H1 (cell line): ENCODE measurements around the gene ATP13A2. TPM values are rescaled to one million over a fixed set of nuclear protein-coding genes. Genes with fewer than 3 reads are reported as not detected.
"Not testable (repeated sequence)": the region's sequence is repeated elsewhere in the genome, so short reads cannot be mapped to it uniquely, and the experiment has no call there.

Experiments
- CTCF ChIA-PET: fragments of 300-600 bp; sonication (Branson Sonifier 250); formaldehyde crosslinking; loops from one replicate; lab custom pipeline; 2021; ENCODE audit not compliant: partially characterized antibody; lab: Charles Lee
- POLR2A ChIA-PET: fragments of 300-600 bp; sonication (Branson Sonifier 250); formaldehyde crosslinking; loops from one replicate; lab custom pipeline; 2021; ENCODE audit warnings: inconsistent platforms; ENCODE audit not compliant: partially characterized antibody; lab: Charles Lee
- DNase-seq, 2 experiments: peaks; one replicate each; pipeline versions ENCODE4 v3.0.0 to v3.0.0-alpha.2; 2010 to 2022; ENCODE audit warnings: low spot score in 2 of 2, low read depth in 1 of 2, mixed read lengths in 1 of 2
- FAIRE-seq: peaks from 2 replicates; lab custom pipeline; 2011; peaks lifted over from hg19 to GRCh38; lab: Jason Lieb, UNC
- H2AFZ ChIP-seq: 2 replicates; pipeline ENCODE4 v1.8.1; 2012; ENCODE audit warnings: low read length, inconsistent platforms
- H2AK5ac ChIP-seq: 2 replicates; pipeline ENCODE4 v1.6.1; 2013; ENCODE audit warnings: low read depth, low read length
- H2BK120ac ChIP-seq: replicated peaks from 2 replicates; pipeline ENCODE3; 2013; ENCODE audit warnings: low read depth, low read length, inconsistent platforms
- H2BK12ac ChIP-seq: 2 replicates; pipeline ENCODE4 v1.6.1; 2013; ENCODE audit warnings: low read depth, low read length
- H2BK15ac ChIP-seq: 2 replicates; pipeline ENCODE4 v1.6.1; 2013; ENCODE audit warnings: low read length
- H2BK20ac ChIP-seq: 2 replicates; pipeline ENCODE4 v1.6.1; 2013; ENCODE audit warnings: low read length
- H2BK5ac ChIP-seq: 2 replicates; pipeline ENCODE4 v1.6.1; 2013; ENCODE audit warnings: low read depth, low read length
- H3K14ac ChIP-seq: 2 replicates; pipeline ENCODE4 v1.6.1; 2013; ENCODE audit warnings: inconsistent platforms; ENCODE audit not compliant: insufficient read length
- H3K18ac ChIP-seq: 2 replicates; pipeline ENCODE4 v1.6.1; 2013; ENCODE audit warnings: low read length; ENCODE audit errors: extremely low read depth
- H3K23ac ChIP-seq: 2 replicates; pipeline ENCODE4 v1.6.1; 2013; ENCODE audit warnings: inconsistent platforms; ENCODE audit not compliant: insufficient read length
- H3K23me2 ChIP-seq: 2 replicates; pipeline ENCODE4 v1.6.1; 2013; ENCODE audit warnings: low read depth, low read length
- H3K27ac ChIP-seq: 2 replicates; pipeline ENCODE4 v1.6.1; 2011; ENCODE audit warnings: low read depth, low read length, inconsistent platforms
- H3K27me3 ChIP-seq, 4 experiments: replicated peaks in 1 of 4; 1 replicate in 1 of 4; 2 replicates in 3 of 4; pipeline versions ENCODE4 v1.6.1 to v1.8.1; 2011 to 2013; ENCODE audit warnings: low read length in 3 of 4, mild to moderate bottlenecking in 3 of 4, inconsistent platforms in 2 of 4, mixed read lengths in 2 of 4, moderate library complexity in 1 of 4; ENCODE audit not compliant: control insufficient read depth in 3 of 4, insufficient read depth in 3 of 4; ENCODE audit errors: extremely low read depth in 1 of 4
- H3K36me3 ChIP-seq, 4 experiments: 2 replicates each; pipeline versions ENCODE4 v1.6.1 to v1.8.1; 2011 to 2013; ENCODE audit warnings: mild to moderate bottlenecking in 4 of 4, low read length in 3 of 4, moderate library complexity in 2 of 4, control low read depth in 1 of 4, inconsistent platforms in 1 of 4; ENCODE audit not compliant: insufficient read depth in 4 of 4, control insufficient read depth in 2 of 4
- H3K4ac ChIP-seq: replicated peaks from 2 replicates; pipeline ENCODE3; 2013; ENCODE audit warnings: low read length, low read depth, mixed read lengths, inconsistent platforms; ENCODE audit not compliant: insufficient read length
- H3K4me1 ChIP-seq, 4 experiments: replicated peaks in 1 of 4; 1 replicate in 1 of 4; 2 replicates in 3 of 4; pipeline versions ENCODE4 v1.6.1 to v1.8.1; 2011 to 2013; ENCODE audit warnings: low read length in 3 of 4, inconsistent platforms in 2 of 4, mixed read lengths in 1 of 4; ENCODE audit not compliant: insufficient read depth in 4 of 4, control insufficient read depth in 3 of 4
- H3K4me2 ChIP-seq, 2 experiments: 2 replicates each; pipeline versions ENCODE4 v1.6.1 to v1.8.1; 2011 to 2013; ENCODE audit warnings: low read depth in 2 of 2, low read length in 2 of 2, control low read depth in 1 of 2, inconsistent platforms in 1 of 2, mild to moderate bottlenecking in 1 of 2; ENCODE audit not compliant: insufficient read depth in 1 of 2
- H3K4me3 ChIP-seq, 4 experiments: fragments of 200-600, 300-600 bp in 1 of 4; sonication (generic), shearing (Covaris generic), sonication (Bioruptor Twin) in 1 of 4; 2 replicates each; pipeline versions ENCODE4 v1.5.1 to v1.8.1; 2011 to 2016; ENCODE audit warnings: low read length in 4 of 4, low read depth in 3 of 4, control low read depth in 2 of 4, inconsistent platforms in 2 of 4, mild to moderate bottlenecking in 2 of 4, mixed read lengths in 1 of 4, moderate library complexity in 1 of 4; ENCODE audit not compliant: insufficient read depth in 2 of 4; ENCODE audit errors: extremely low read depth in 1 of 4
- H3K56ac ChIP-seq: replicated peaks from 2 replicates; pipeline ENCODE3; 2013; ENCODE audit warnings: low read depth, mild to moderate bottlenecking, mixed read lengths, low read length, inconsistent platforms; ENCODE audit not compliant: insufficient read length
- H3K79me1 ChIP-seq: 2 replicates; pipeline ENCODE4 v1.6.1; 2013; ENCODE audit warnings: low read depth, low read length, control low read depth
- H3K79me2 ChIP-seq, 2 experiments: 2 replicates each; pipeline versions ENCODE4 v1.6.1 to v1.8.1; 2012 to 2013; ENCODE audit warnings: low read length in 2 of 2, mild to moderate bottlenecking in 2 of 2, inconsistent platforms in 1 of 2; ENCODE audit not compliant: insufficient read depth in 2 of 2, control insufficient read depth in 1 of 2
- H3K9ac ChIP-seq, 4 experiments: replicated peaks in 1 of 4; 1 replicate in 1 of 4; 2 replicates in 3 of 4; pipeline versions ENCODE4 v1.6.1 to v1.8.1; 2011 to 2013; ENCODE audit warnings: low read depth in 3 of 4, low read length in 3 of 4, control low read depth in 2 of 4, mild to moderate bottlenecking in 2 of 4, moderate library complexity in 2 of 4, inconsistent platforms in 1 of 4; ENCODE audit errors: extremely low read depth in 1 of 4
- H3K9me3 ChIP-seq, 2 experiments: 2 replicates each; pipeline versions ENCODE4 v1.6.1 to v1.8.1; 2012 to 2013; ENCODE audit warnings: mild to moderate bottlenecking in 2 of 2, moderate library complexity in 2 of 2, control low read depth in 1 of 2, inconsistent platforms in 1 of 2, low read depth in 1 of 2, low read length in 1 of 2, mixed read lengths in 1 of 2; ENCODE audit not compliant: insufficient read depth in 2 of 2
- H4K20me1 ChIP-seq, 2 experiments: replicated peaks in 1 of 2; 2 replicates each; pipeline versions ENCODE3 to v1.8.1; 2011 to 2013; ENCODE audit warnings: inconsistent platforms in 2 of 2, low read length in 2 of 2, mild to moderate bottlenecking in 1 of 2; ENCODE audit not compliant: insufficient read depth in 2 of 2, control insufficient read depth in 1 of 2
- H4K5ac ChIP-seq: 2 replicates; pipeline ENCODE4 v1.6.1; 2013; ENCODE audit warnings: low read length, low read depth, mixed read lengths, inconsistent platforms; ENCODE audit not compliant: insufficient read length
- H4K8ac ChIP-seq: 2 replicates; pipeline ENCODE4 v1.8.0; 2013; ENCODE audit warnings: mild to moderate bottlenecking, moderate library complexity, low read length, inconsistent platforms; ENCODE audit not compliant: insufficient read depth; ENCODE audit errors: extremely low read depth
- H4K91ac ChIP-seq: replicated peaks from 2 replicates; pipeline ENCODE3; 2013; ENCODE audit warnings: low read length, mixed read lengths, inconsistent platforms; ENCODE audit not compliant: insufficient read length
- BACH1 ChIP-seq: IDR thresholded peaks from 2 replicates; pipeline ENCODE4 v1.6.1; 2012; ENCODE audit warnings: low read length, improper control_type of control experiment
- CBX8 ChIP-seq: fragments of 300-800, 300-1000 bp; sonication (generic); IDR thresholded peaks from 2 replicates; pipeline ENCODE4 v1.7.1; 2016; ENCODE audit warnings: low read depth, low read length, borderline replicate concordance
- CREB1 ChIP-seq: IDR thresholded peaks from 2 replicates; pipeline ENCODE4 v1.6.1; 2012; ENCODE audit warnings: inconsistent platforms
- GTF2F1 ChIP-seq: IDR thresholded peaks from 2 replicates; pipeline ENCODE4 v1.6.1; 2012; ENCODE audit warnings: low read depth, low read length, improper control_type of control experiment, borderline replicate concordance
- HDAC6 ChIP-seq: IDR thresholded peaks from one replicate; pipeline ENCODE4 v1.7.1; 2012; ENCODE audit warnings: low read depth, mild to moderate bottlenecking, inconsistent platforms, low read length, moderate library complexity
- WGBS, 2 experiments: shearing (Covaris generic) in 1 of 2; methylation state at CpG; one replicate each; pipeline versions ENCODE4 v1.1.6 to v1.1.7; 2013 to 2015; ENCODE audit warnings: low lambda C conversion rate in 2 of 2, mixed read lengths in 2 of 2, inconsistent platforms in 1 of 2, low coverage in 1 of 2, missing lambda C conversion rate in 1 of 2; ENCODE audit not compliant: insufficient replicate concordance in 2 of 2, insufficient coverage in 1 of 2, insufficient read length in 1 of 2; ENCODE audit errors: extremely low coverage in 1 of 2, missing lambda C conversion rate in 1 of 2; 5-methylcytosine and 5-hydroxymethylcytosine counted together
- polyA plus RNA-seq, 7 experiments: library from polyadenylated mRNA; depleted of rRNA in 3 of 7; stranded (reverse) in 5 of 7; unstranded in 2 of 7; fragments of >200 nt in 5 of 7; fragments of 200-250 nt in 2 of 7; gene quantifications; 1 replicate in 5 of 7; 2 replicates in 1 of 7; 4 replicates in 1 of 7; pipeline versions ENCODE4 v1.2.1 to v1.2.3, GENCODE V29; 2011 to 2013; ENCODE audit warnings: missing spikeins in 2 of 7, mixed read lengths in 2 of 7
- total RNA-seq: library from RNA; stranded (reverse); fragmentation: NEBNext Ultra II Directional; extraction: Animal tissue kit (Norgen Biotek cat#: 25700); gene quantifications from 2 replicates; pipeline ENCODE4 v1.2.1, GENCODE V29; 2021

Gene ATP13A2
- total and polyA plus RNA-seq, 2 of the 8 experiments (the other 6 are each of a cell fraction or from before 2014, with no cell fraction given) = 82.1 to 83.6 TPM

DNA sequence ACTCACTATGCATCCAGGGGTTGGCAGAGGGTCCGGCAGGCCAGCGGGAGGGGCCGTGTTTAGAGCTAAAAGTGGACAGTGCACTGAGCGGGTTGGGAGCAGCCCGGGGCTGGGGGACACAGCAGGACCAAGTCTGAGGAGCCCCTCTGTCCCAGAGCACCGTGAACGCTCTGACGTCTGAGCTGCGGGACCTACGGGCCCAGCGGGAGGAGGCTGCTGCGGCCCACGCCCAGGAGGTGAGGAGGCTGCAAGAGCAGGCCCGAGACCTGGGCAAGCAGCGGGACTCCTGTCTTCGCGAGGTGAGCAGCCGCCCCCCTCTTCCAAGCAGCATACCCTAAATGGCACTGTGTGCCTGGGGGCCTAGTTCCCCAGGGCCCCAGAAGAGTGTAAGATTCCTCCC lies 57.1 kb downstream of the ATP13A2 start (continued):
- TF ChIP-seq GTF2F1 = no peak
- no peak for TF ChIP-seq BACH1
- no peak for TF ChIP-seq CREB1
- no peak for TF ChIP-seq HDAC6
- no peak for TF ChIP-seq CBX8
- TF ChIP-seq, all 59 proteins: peak for 0

DNA sequence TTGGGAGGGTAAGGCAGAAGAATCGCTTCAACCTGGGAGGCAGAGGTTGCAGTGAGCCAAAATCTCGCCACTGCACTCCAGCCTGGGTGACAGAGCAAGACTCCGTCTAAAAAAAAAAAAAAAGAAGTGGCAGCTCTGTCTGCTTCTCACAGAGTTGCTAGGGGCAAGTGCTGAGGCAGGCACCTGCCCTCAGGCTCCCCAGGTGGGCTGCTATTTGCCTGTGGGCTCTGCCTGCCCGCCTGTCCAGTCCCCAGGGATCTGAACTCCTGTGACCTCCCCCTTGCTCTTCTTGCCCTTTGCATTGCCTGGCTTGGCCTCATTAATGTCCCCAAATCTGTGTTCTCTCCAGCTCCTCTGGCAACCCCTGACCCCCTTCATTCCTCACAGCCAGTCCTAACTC lies 59.4 kb downstream of the ATP13A2 start:
- H3K23ac ChIP-seq, H4K8ac ChIP-seq, H3K4ac ChIP-seq, H2BK5ac ChIP-seq, H4K20me1 ChIP-seq, H3K4me3 ChIP-seq, H2AK5ac ChIP-seq, H3K18ac ChIP-seq, H4K5ac ChIP-seq, DNase-seq, H2BK12ac ChIP-seq, H3K9me3 ChIP-seq, H3K79me1 ChIP-seq, H3K14ac ChIP-seq, H2AFZ ChIP-seq, H3K9ac ChIP-seq, H2BK120ac ChIP-seq, H3K23me2 ChIP-seq, H3K56ac ChIP-seq, H3K4me1 ChIP-seq, H3K27me3 ChIP-seq, H4K91ac ChIP-seq, H2BK15ac ChIP-seq, H3K79me2 ChIP-seq, H3K4me2 ChIP-seq, H2BK20ac ChIP-seq, H3K27ac ChIP-seq: not testable (repeated sequence)
- peaks cover 4 to 36% (median 17%) of the 10 kb centered on the region in 4 experiments for H3K36me3 ChIP-seq
- 82% methylated on average over 1 of the region's 4 CpGs; no CpG with 5 or more reads in 1 of the 2 experiments for WGBS, 2 experiments
- peak; percentile 75 for FAIRE-seq
- ChIA-PET POLR2A (interaction anchor here (0.9 to 1.3 kb wide), 6 partner anchors 28 to 334 kb away, joined by 3 to 8 read pairs (median 3); partner anchors contain the start of genes MFAP2 and RNU1-2), CTCF (interaction anchor here (0.5 to 8.9 kb wide), 40 partner anchors 10 to 498 kb away, joined by 3 to 155 read pairs (median 5); partner anchors contain the start of genes ATP13A2, CROCC and MFAP2)
